IMR-90 (cell line): ENCODE data around the gene P2RY2. TPM values are rescaled to one million over a fixed set of nuclear protein-coding genes. Genes with fewer than 3 reads are reported as not detected.

Source experiments
- ATAC-seq: fragments of 200-7000 bp; cut with Tn5 transposase; 2 replicates; pipeline ENCODE4 v1.9.1; 2020; ENCODE audit warnings: low read depth, mild to moderate bottlenecking, moderate library complexity
- BruUV-seq: library from RNA; stranded (reverse); fragments of 400-500 nt; replicated peaks from 2 replicates; lab custom pipeline; 2021; lab: Mats Ljungman, UMichigan
- CTCF ChIA-PET: fragments of 300-600 bp; formaldehyde crosslinking; extraction: SDS; loops from one replicate; lab custom pipeline; 2021; ENCODE audit warnings: antibody characterized with exemption; lab: Yijun Ruan, JAX
- POLR2A ChIA-PET: fragments of 300-600 bp; sonication (Branson Sonifier 250); formaldehyde crosslinking; loops from one replicate; lab custom pipeline; 2022; ENCODE audit warnings: antibody characterized with exemption; ENCODE audit not compliant: unreplicated experiment; lab: Charles Lee
- DNase-seq: peaks from one replicate; pipeline ENCODE4 v3.0.0; 2013
- H2AFZ ChIP-seq: replicated peaks from 2 replicates; pipeline ENCODE3; 2013; ENCODE audit warnings: low read length, mild to moderate bottlenecking; ENCODE audit not compliant: poor library complexity
- H2AK5ac ChIP-seq: 2 replicates; pipeline ENCODE4 v1.6.1; 2013; ENCODE audit warnings: low read depth, low read length, inconsistent platforms
- H2AK9ac ChIP-seq: replicated peaks from 2 replicates; pipeline ENCODE3; 2013; ENCODE audit warnings: mild to moderate bottlenecking, low read depth, low read length, moderate library complexity; ENCODE audit not compliant: poor library complexity
- H2BK120ac ChIP-seq: 2 replicates; pipeline ENCODE4 v1.6.1; 2013; ENCODE audit warnings: low read depth, low read length, inconsistent platforms
- H2BK15ac ChIP-seq: 3 replicates; pipeline ENCODE4 v1.6.1; 2013; ENCODE audit warnings: low read depth, low read length, inconsistent platforms
- H2BK20ac ChIP-seq: 2 replicates; pipeline ENCODE4 v1.6.1; 2013; ENCODE audit warnings: low read depth, mild to moderate bottlenecking, inconsistent platforms, low read length, moderate library complexity
- H2BK5ac ChIP-seq: 2 replicates; pipeline ENCODE4 v1.6.1; 2013; ENCODE audit warnings: mild to moderate bottlenecking, low read depth, low read length, inconsistent platforms; ENCODE audit not compliant: poor library complexity, severe bottlenecking
- H3K14ac ChIP-seq: replicated peaks from 2 replicates; pipeline ENCODE4 v1.6.1; 2013; ENCODE audit warnings: low read depth, low read length, inconsistent platforms
- H3K18ac ChIP-seq: 2 replicates; pipeline ENCODE4 v1.6.1; 2013; ENCODE audit warnings: low read depth, low read length, control low read depth
- H3K23ac ChIP-seq: 2 replicates; pipeline ENCODE4 v1.6.1; 2013; ENCODE audit warnings: low read depth, low read length, inconsistent platforms
- H3K27ac ChIP-seq: 2 replicates; pipeline ENCODE4 v1.5.1; 2013; ENCODE audit warnings: mild to moderate bottlenecking, control low read depth, low read length; ENCODE audit not compliant: insufficient read depth
- H3K27me3 ChIP-seq: 2 replicates; pipeline ENCODE4 v1.6.1; 2013; ENCODE audit warnings: low read length; ENCODE audit not compliant: control insufficient read depth, insufficient read depth
- H3K36me3 ChIP-seq: 2 replicates; pipeline ENCODE4 v1.6.1; 2013; ENCODE audit warnings: low read length, mixed read lengths; ENCODE audit not compliant: control insufficient read depth, insufficient read depth
- H3K4ac ChIP-seq: 2 replicates; pipeline ENCODE4 v1.6.1; 2013; ENCODE audit warnings: low read depth, low read length, inconsistent platforms
- H3K4me1 ChIP-seq: 2 replicates; pipeline ENCODE4 v1.6.1; 2013; ENCODE audit warnings: low read length, mixed read lengths; ENCODE audit not compliant: control insufficient read depth, insufficient read depth
- H3K4me2 ChIP-seq: 2 replicates; pipeline ENCODE4 v1.6.1; 2013; ENCODE audit warnings: low read depth, mild to moderate bottlenecking, control low read depth, low read length, moderate library complexity
- H3K4me3 ChIP-seq: 2 replicates; pipeline ENCODE4 v1.5.1; 2013; ENCODE audit warnings: low read depth, mild to moderate bottlenecking, control low read depth, low read length, moderate library complexity; ENCODE audit not compliant: insufficient read depth
- H3K56ac ChIP-seq: 2 replicates; pipeline ENCODE4 v1.6.1; 2013; ENCODE audit warnings: low read length, inconsistent platforms; ENCODE audit not compliant: insufficient read depth; ENCODE audit errors: extremely low read depth
- H3K79me1 ChIP-seq, 2 experiments: 2 replicates each; pipeline ENCODE4 v1.6.1; 2013; ENCODE audit warnings: low read length in 2 of 2, inconsistent platforms in 1 of 2, low read depth in 1 of 2
- H3K9ac ChIP-seq: 2 replicates; pipeline ENCODE4 v1.6.1; 2013; ENCODE audit warnings: low read depth, low read length, control low read depth
- H3K9me1 ChIP-seq: 2 replicates; pipeline ENCODE4 v1.6.1; 2013; ENCODE audit warnings: low read length, inconsistent platforms; ENCODE audit not compliant: insufficient read depth
- H3K9me3 ChIP-seq: 2 replicates; pipeline ENCODE4 v1.6.1; 2013; ENCODE audit warnings: low read length; ENCODE audit not compliant: control insufficient read depth, insufficient read depth
- H4K20me1 ChIP-seq: 2 replicates; pipeline ENCODE4 v1.6.1; 2013; ENCODE audit warnings: low read length, inconsistent platforms; ENCODE audit not compliant: insufficient read depth
- H4K5ac ChIP-seq: 2 replicates; pipeline ENCODE4 v1.6.1; 2013; ENCODE audit warnings: mild to moderate bottlenecking, low read depth, low read length, control low read depth
- H4K8ac ChIP-seq, 2 experiments: 2 replicates each; pipeline ENCODE4 v1.6.1; 2013; ENCODE audit warnings: low read depth in 2 of 2, low read length in 2 of 2, control low read depth in 1 of 2, inconsistent platforms in 1 of 2
- H4K91ac ChIP-seq: 2 replicates; pipeline ENCODE4 v1.6.1; 2013; ENCODE audit warnings: low read depth, low read length, inconsistent platforms; ENCODE audit not compliant: insufficient read depth
- MAFK ChIP-seq: IDR thresholded peaks from 2 replicates; pipeline ENCODE4 v1.6.1; 2012; ENCODE audit warnings: low read depth, low read length, improper control_type of control experiment
- MXI1 ChIP-seq: IDR thresholded peaks from 2 replicates; pipeline ENCODE4 v1.6.1; 2012; ENCODE audit warnings: low read depth, mild to moderate bottlenecking, low read length, moderate library complexity, borderline replicate concordance
- RAD21 ChIP-seq: IDR thresholded peaks from 2 replicates; pipeline ENCODE4 v1.6.1; 2012; ENCODE audit warnings: low read length, improper control_type of control experiment
- WGBS, 2 experiments: methylation state at CpG; one replicate each; pipeline versions ENCODE4 v1.1.5 to v1.1.7; 2013; ENCODE audit warnings: missing lambda C conversion rate in 2 of 2; ENCODE audit not compliant: insufficient read length in 1 of 2; ENCODE audit errors: extremely low coverage in 2 of 2; 5-methylcytosine and 5-hydroxymethylcytosine counted together
- dilution Hi-C: fragments of 300-500 bp; cut with HindIII; formaldehyde crosslinking; loops from one replicate; pipeline ENCODE4 v1.14.3; 2018; ENCODE audit warnings: low sequenced_read_pairs; ENCODE audit not compliant: unreplicated experiment
- in situ Hi-C: fragments of 300-500 bp; cut with MboI; formaldehyde crosslinking; loops from 3 replicates; pipeline ENCODE4 v1.14.3; 2019; ENCODE audit warnings: low sequenced_read_pairs, inconsistent platforms, mixed read lengths
- intact Hi-C: fragments of 100-400 bp; cut with micrococcal nuclease; formaldehyde crosslinking; loops from 2 replicates; pipeline ENCODE4 v1.10.0; 2022
- polyA plus RNA-seq, 3 experiments: library from polyadenylated mRNA; depleted of rRNA; stranded (reverse); fragments of >200 nt; gene quantifications; 2 replicates each; pipeline ENCODE4 v1.2.3, GENCODE V29; 2012; ENCODE audit warnings: low replicate concordance in 1 of 3
- total RNA-seq: library from RNA; depleted of rRNA; stranded (reverse); fragments of >200 nt; gene quantifications from 2 replicates; pipeline ENCODE4 v1.2.3, GENCODE V29; 2012

P2RY2 gene
- total and polyA plus RNA-seq, 2 of the 4 experiments (the other 2 are of a cell fraction): not detected

- WGBS, 2 experiments: 81% methylated on average over 3 of the region's 3 CpGs; no CpG with 5 or more reads in 1 of the 2 experiments
- Histone ChIP-seq H2BK20ac (no peak overlapping the region), H3K9me1 (peaks cover 11% of the 10 kb centered on the region), H3K56ac (no peak overlapping the region), H3K14ac (no peak overlapping the region), H3K36me3 (no peaks in the 10 kb centered on the region), H2BK15ac (no peak overlapping the region), H3K27me3 (peaks cover 7% of the 10 kb centered on the region; the same call in 1 of the 2 replicates), H3K9ac (no peak overlapping the region), H3K9me3 (no peaks in the 10 kb centered on the region), H4K91ac (no peak overlapping the region), H3K4me3 (no peak overlapping the region), H3K27ac (no peak overlapping the region), H4K5ac (no peak overlapping the region), H3K4ac (no peak overlapping the region), H4K8ac (no peak overlapping the region), H2AFZ (no peak overlapping the region), H3K23ac (no peak overlapping the region), H3K79me1 (no peaks in the 10 kb centered on the region), H2BK5ac (no peak overlapping the region), H4K20me1 (no peaks in the 10 kb centered on the region), H3K4me1 (peaks cover 7% of the 10 kb centered on the region), H3K18ac (no peak overlapping the region), H2AK5ac (no peak overlapping the region), H2BK120ac (no peak overlapping the region), H3K4me2 (no peak overlapping the region), H2AK9ac (no peak overlapping the region)
- dilution Hi-C loops (no loop called here), in situ Hi-C loops (no loop called here), intact Hi-C loops (no loop called here)
- ATAC-seq: no peak
- no peak for TF ChIP-seq RAD21
- TF ChIP-seq MXI1: no peak
- no peak for TF ChIP-seq MAFK
- ChIA-PET POLR2A (no interaction called here), CTCF (interaction anchor here (1.2 kb wide), 1 partner anchor 117 kb away, joined by 4 read pairs; no protein-coding TSS in a partner anchor)
- BruUV-seq: no TSS peak
- DNase-seq: no peak
Observed at GRCh38 chr11:73190557-73190885, 27.6 kb upstream of the P2RY2 start.
